HG02588 (cell line): ENCODE data around the gene KRTAP20-2.

Experiments
- ATAC-seq: cut with Tn5 transposase; IDR thresholded peaks from one replicate; pipeline ENCODE4 v1.9.1; 2021; ENCODE audit warnings: mild to moderate bottlenecking, moderate library complexity; ENCODE audit not compliant: unreplicated experiment

Gene KRTAP20-2

DNA sequence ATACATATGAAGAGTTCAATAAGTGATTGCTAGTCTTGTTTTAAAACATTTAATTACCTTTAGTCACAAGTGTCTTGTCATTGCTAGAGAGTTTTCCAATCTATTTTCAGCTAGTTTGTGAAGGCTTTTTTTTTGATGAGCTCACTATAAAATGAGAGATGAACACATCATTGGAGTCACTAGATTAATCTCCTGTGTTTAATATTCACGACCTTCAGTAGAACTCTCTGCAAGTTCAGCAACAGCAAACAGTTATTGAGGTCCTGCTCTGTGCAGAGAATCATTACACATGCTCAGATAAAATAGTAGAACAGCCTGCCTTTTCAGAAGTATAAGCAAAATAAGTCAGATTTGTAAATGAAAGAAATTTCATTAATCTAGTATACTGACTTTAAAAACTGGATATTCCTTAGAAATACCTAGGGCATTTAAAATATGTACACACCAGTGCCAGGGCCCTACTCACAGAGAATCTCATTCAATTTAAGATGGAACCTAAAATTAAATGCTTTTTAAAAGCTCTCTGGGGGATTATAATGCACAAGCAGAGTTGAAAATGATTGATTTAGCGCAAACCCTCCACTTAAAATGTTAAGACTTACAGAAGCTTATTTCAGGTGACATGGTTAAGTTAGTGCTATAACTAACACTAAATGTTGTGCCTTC lies 38.1 kb downstream of the KRTAP20-2 start:
- no peak for ATAC-seq

DNA sequence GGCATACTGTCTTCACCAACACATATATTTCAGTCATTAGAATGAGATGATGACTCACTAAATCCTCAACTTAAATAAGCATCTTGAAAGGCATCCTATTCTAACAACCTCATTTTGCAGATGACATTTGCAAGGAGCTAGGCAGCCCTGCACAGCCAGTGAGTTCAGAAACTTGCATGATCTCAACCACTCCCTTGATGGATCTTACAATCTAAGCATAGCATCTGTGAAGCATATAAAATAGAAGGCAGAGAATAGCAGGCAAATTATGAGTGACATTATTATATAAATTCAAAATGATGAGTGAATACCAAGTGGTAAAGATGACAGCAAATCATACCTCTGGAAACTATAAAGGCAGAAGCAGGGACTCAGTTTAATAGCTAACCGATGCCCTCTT lies 39.3 kb downstream of the KRTAP20-2 start:
- no peak for ATAC-seq

GRCh38 chr21:30676737-30677136 lies 41.7 kb downstream of the KRTAP20-2 start:
- no peak for ATAC-seq

DNA sequence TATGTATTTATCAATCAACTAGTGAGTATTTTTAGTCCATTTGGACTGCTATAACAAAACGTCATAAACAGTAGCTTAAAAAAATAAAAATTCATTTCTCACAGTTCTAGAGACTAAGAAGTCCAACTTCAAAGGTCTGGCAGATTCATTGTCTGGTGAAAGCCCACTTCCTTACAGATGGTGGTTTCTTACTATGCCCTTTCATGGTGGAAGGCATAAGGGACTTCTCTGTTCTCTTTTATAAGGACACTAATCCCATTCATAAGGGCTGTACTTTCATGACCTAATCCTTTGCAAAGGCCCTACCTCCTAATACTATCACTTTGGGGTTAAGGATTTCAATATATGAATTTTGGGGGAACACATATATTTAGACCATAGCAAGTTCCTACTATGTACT lies 45.6 kb downstream of the KRTAP20-2 start:
- no peak for ATAC-seq

DNA sequence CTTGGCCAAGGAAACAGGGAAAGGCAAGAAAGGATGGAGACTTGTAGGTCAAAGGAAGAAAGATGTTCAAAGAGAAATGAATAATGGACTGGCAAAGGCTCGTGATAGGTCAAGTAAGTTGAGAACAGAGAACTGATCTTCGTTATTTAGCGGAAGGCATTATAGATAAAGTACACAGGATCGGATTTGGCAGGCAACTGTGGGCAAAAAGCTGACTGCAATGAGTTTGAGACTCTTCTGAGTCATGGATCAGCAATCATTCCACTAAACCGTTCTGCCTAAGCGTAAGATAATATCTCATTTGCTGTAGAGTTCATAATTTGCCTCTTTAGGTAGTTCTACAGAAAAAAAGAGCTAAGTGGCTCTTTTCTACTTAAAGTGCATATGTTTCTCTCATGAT lies 49.5 kb downstream of the KRTAP20-2 start:
- no peak for ATAC-seq
